CD4-positive, alpha-beta T cell treated with Interleukin-17A for 4 hours (primary cell): ENCODE results near the gene FOXD3.

ENCODE experiments used
- DNase-seq: peaks from one replicate; pipeline ENCODE4 v3.0.0-alpha.2; 2020; ENCODE audit warnings: mixed read lengths

The FOXD3 gene

GRCh38 chr1:63362578-63362977 lies 40.2 kb downstream of the FOXD3 start:
- no peak for DNase-seq

- DNase-seq, result no peak
These were observed 40.6 kb downstream of the FOXD3 start for GRCh38 chr1:63363014-63363413.

GRCh38 chr1:63366908-63367214 lies 44.5 kb downstream of the FOXD3 start:
- no peak for DNase-seq

- peak; percentile 94 for DNase-seq
These were observed 45.1 kb downstream of the FOXD3 start, which contains the start of gene ALG6 for GRCh38 chr1:63367215-63368103. Gene ALG6 (plus strand): TSS chr1:63367627. CDS start chr1:63370978, 3,351 bp downstream.

- peak; percentile 3 for DNase-seq
These were observed 45.8 kb downstream of the FOXD3 start for GRCh38 chr1:63368131-63368530.
